Suprapubic skin (tissue), 4 donors: ENCODE data around the gene MRPL12. TPM values are rescaled to one million over a fixed set of nuclear protein-coding genes. Genes with fewer than 3 reads are reported as not detected.

ENCODE experiments used
- DNase-seq, 2 donors: peaks; one replicate each; pipeline ENCODE4 v3.0.0-alpha.2; 2019; ENCODE audit warnings: low spot score in 2 of 2
- H3K27ac ChIP-seq: fragments of 200-600 bp; sonication (generic); one replicate; pipeline ENCODE4 v1.5.1; 2019
- H3K27me3 ChIP-seq: fragments of 200-600 bp; sonication (generic); one replicate; pipeline ENCODE4 v1.5.1; 2019
- H3K36me3 ChIP-seq: fragments of 200-600 bp; sonication (generic); one replicate; pipeline ENCODE4 v1.5.1; 2019
- H3K4me1 ChIP-seq: fragments of 200-600 bp; sonication (generic); one replicate; pipeline ENCODE4 v1.5.1; 2019
- H3K4me3 ChIP-seq: fragments of 200-600 bp; sonication (generic); one replicate; pipeline ENCODE4 v1.5.1; 2019; ENCODE audit warnings: mild to moderate bottlenecking
- H3K9me3 ChIP-seq: fragments of 200-600 bp; sonication (generic); one replicate; pipeline ENCODE4 v1.5.1; 2019
- EP300 ChIP-seq: sonication (generic); formaldehyde crosslinking; IDR thresholded peaks from one replicate; pipeline ENCODE4 v1.6.1; 2017; ENCODE audit warnings: antibody characterized with exemption
- POLR2A ChIP-seq, 2 donors: fragments of 450-650 bp; IDR thresholded peaks; one replicate each; pipeline ENCODE4 v1.6.1; 2017; ENCODE audit warnings: antibody characterized with exemption in 2 of 2, mild to moderate bottlenecking in 2 of 2, moderate library complexity in 2 of 2
- POLR2AphosphoS5 ChIP-seq, 3 donors: sonication (generic); formaldehyde crosslinking; IDR thresholded peaks; one replicate each; pipeline ENCODE4 v1.6.1; 2017; ENCODE audit warnings: antibody characterized with exemption in 3 of 3
- WGBS: methylation state at CpG from one replicate; pipeline ENCODE4 v1.1.5; 2018; 5-methylcytosine and 5-hydroxymethylcytosine counted together
- total RNA-seq, 4 donors: library from RNA; depleted of rRNA; stranded (reverse); fragments of >200 nt; gene quantifications; one replicate each; pipeline ENCODE4 v1.1.0, GENCODE V29; 2016
- TF ChIP-seq, protein P1 (sequence below), 2 donors: fragments of 200-600 bp in 1 of 2; fragments of 450-650 bp in 1 of 2; sonication (generic) in 1 of 2; IDR thresholded peaks; one replicate each; pipeline ENCODE4 v1.5.1; 2016 to 2019; ENCODE audit warnings: antibody characterized with exemption in 2 of 2, mild to moderate bottlenecking in 1 of 2, moderate library complexity in 1 of 2

Gene MRPL12
- total RNA-seq, 4 donors from 2014 or later = 27.6 to 65.7 (median 52.1) TPM

- H3K4me3 ChIP-seq = no peak overlapping the region
- no peaks in the 10 kb centered on the region for H3K27me3 ChIP-seq
- no peak for DNase-seq
- H3K4me1 ChIP-seq = peaks cover 42% of the 10 kb centered on the region
- peaks cover 45% of the 10 kb centered on the region for H3K36me3 ChIP-seq
- H3K9me3 ChIP-seq = no peaks in the 10 kb centered on the region
- no peak for TF ChIP-seq POLR2A (IDR thresholded peaks at IDR 0.05)
- TF ChIP-seq, protein P1, sequence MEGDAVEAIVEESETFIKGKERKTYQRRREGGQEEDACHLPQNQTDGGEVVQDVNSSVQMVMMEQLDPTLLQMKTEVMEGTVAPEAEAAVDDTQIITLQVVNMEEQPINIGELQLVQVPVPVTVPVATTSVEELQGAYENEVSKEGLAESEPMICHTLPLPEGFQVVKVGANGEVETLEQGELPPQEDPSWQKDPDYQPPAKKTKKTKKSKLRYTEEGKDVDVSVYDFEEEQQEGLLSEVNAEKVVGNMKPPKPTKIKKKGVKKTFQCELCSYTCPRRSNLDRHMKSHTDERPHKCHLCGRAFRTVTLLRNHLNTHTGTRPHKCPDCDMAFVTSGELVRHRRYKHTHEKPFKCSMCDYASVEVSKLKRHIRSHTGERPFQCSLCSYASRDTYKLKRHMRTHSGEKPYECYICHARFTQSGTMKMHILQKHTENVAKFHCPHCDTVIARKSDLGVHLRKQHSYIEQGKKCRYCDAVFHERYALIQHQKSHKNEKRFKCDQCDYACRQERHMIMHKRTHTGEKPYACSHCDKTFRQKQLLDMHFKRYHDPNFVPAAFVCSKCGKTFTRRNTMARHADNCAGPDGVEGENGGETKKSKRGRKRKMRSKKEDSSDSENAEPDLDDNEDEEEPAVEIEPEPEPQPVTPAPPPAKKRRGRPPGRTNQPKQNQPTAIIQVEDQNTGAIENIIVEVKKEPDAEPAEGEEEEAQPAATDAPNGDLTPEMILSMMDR (IDR thresholded peaks at IDR 0.05) = no peak
- no peak for TF ChIP-seq POLR2AphosphoS5 (IDR thresholded peaks at IDR 0.05)
- TF ChIP-seq EP300 = no peak
- no peak overlapping the region for H3K27ac ChIP-seq
- WGBS = 91% methylated on average over 23 of the region's 30 CpGs
Observed at GRCh38 chr17:81705518-81706231, 2.5 kb downstream of the MRPL12 start.

DNA sequence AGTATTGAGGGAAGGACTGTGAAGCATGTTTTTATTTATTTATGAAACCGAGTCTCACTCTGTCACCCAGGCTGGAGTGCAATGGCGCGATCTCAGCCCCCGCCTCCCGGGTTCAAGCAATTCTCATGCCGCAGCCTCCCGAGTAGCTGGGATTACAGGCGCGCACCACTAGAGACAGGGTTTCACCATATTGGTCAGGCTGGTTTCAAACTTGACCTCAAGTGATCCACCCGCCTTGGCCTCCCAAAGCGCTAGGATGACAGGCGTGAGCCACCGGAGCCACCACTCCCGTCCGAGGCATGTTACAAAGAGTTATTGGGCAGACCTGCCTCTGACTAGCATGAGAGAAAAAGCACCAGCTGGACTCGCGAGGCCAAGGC is 3.1 kb downstream of the MRPL12 start:
- Histone ChIP-seq H3K9me3 (no peaks in the 10 kb centered on the region), H3K36me3 (peaks cover 39% of the 10 kb centered on the region), H3K27ac (no peak overlapping the region), H3K4me1 (peaks cover 42% of the 10 kb centered on the region), H3K4me3 (no peak overlapping the region), H3K27me3 (no peaks in the 10 kb centered on the region)
- 94% methylated on average over 17 of the region's 17 CpGs for WGBS
- no peak for DNase-seq
- TF ChIP-seq EP300 (no peak), POLR2AphosphoS5 (IDR thresholded peaks at IDR 0.05) (no peak), POLR2A (IDR thresholded peaks at IDR 0.05) (no peak)
- TF ChIP-seq, protein P1 (IDR thresholded peaks at IDR 0.05) = no peak

DNA sequence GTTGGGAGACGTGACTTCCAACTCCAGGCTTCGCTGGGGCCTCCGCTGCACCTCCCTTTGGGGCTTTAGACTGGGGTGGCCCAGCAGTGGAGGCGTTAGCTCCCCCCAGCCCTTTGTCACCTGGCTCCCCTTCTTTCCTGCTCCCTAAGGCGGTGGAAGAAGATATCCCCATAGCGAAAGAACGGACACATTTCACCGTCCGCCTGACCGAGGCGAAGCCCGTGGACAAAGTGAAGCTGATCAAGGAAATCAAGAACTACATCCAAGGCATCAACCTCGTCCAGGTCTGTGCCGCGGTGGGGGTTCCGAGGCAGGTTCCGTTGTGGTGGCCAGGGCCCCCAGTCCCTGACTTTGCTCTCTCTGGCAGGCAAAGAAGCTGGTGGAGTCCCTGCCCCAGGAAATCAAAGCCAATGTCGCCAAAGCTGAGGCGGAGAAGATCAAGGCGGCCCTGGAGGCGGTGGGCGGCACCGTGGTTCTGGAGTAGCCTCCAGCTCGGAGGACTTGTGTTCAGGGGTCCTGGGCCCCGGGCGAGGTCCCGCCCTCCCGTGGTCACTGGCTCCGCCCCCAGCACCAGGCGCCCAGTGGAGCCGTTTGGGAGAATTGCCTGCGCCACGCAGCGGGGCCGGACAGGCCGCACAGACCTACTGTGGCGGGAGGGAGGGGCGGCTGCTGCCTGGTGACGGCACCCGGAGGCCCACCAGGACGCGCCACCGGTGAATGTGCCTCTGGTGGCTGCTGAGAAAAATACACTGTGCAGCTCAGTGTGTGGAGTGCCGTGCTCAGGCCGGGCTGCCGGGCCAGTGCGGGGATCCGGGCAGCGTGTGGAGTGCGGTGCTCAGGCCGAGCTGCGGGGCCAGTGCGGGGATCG is 3.8 kb downstream of the MRPL12 start:
- no peak for DNase-seq
- Histone ChIP-seq H3K9me3 (no peaks in the 10 kb centered on the region), H3K27me3 (no peaks in the 10 kb centered on the region), H3K4me1 (peaks cover 42% of the 10 kb centered on the region), H3K4me3 (no peak overlapping the region), H3K27ac (no peak overlapping the region), H3K36me3 (peaks cover 33% of the 10 kb centered on the region)
- 90% methylated on average over 54 of the region's 54 CpGs for whole genome bisulfite sequencing
- TF ChIP-seq POLR2AphosphoS5 (IDR thresholded peaks at IDR 0.05) (no peak), EP300 (no peak), POLR2A (IDR thresholded peaks at IDR 0.05) (no peak)
- TF ChIP-seq, protein P1 (IDR thresholded peaks at IDR 0.05) = no peak

- 92% methylated on average over 2 of the region's 25 CpGs for WGBS
- peaks cover 42% of the 10 kb centered on the region for H3K4me1 ChIP-seq
- peaks cover 33% of the 10 kb centered on the region for H3K36me3 ChIP-seq
- H3K4me3 ChIP-seq = no peak overlapping the region
- TF ChIP-seq EP300 = no peak
- no peak for TF ChIP-seq POLR2A (IDR thresholded peaks at IDR 0.05)
- TF ChIP-seq, protein P1 (IDR thresholded peaks at IDR 0.05) = no peak
- TF ChIP-seq POLR2AphosphoS5 (IDR thresholded peaks at IDR 0.05) = no peak
- no peak overlapping the region for H3K27ac ChIP-seq
- no peaks in the 10 kb centered on the region for H3K9me3 ChIP-seq
- no peak for DNase-seq
- H3K27me3 ChIP-seq = no peaks in the 10 kb centered on the region
Observed at GRCh38 chr17:81707725-81708646, 4.8 kb downstream of the MRPL12 start.
